Chondrocyte (in vitro differentiated cells): ENCODE measurements around the gene SCT. TPM values are rescaled to one million over a fixed set of nuclear protein-coding genes. Genes with fewer than 3 reads are reported as not detected.

Source experiments
- DNase-seq: peaks from one replicate; pipeline ENCODE4 v3.0.0; 2021; ENCODE audit warnings: mixed read lengths, low spot score
- H3K27ac Mint-ChIP-seq: one replicate; pipeline ENCODE4 v1.8.0; 2021; ENCODE audit warnings: mild to moderate bottlenecking, moderate library complexity, mixed read lengths; ENCODE audit not compliant: unreplicated experiment
- H3K27me3 Mint-ChIP-seq: 2 replicates; pipeline ENCODE4 v1.8.0; 2021; ENCODE audit warnings: low read depth, mixed read lengths
- H3K36me3 Mint-ChIP-seq: 2 replicates; pipeline ENCODE4 v1.8.0; 2021; ENCODE audit warnings: low read depth, mixed read lengths
- H3K4me1 Mint-ChIP-seq: 2 replicates; pipeline ENCODE4 v1.8.0; 2021; ENCODE audit warnings: low read depth, mild to moderate bottlenecking, mixed read lengths
- H3K4me3 Mint-ChIP-seq: one replicate; pipeline ENCODE4 v1.8.0; 2021; ENCODE audit warnings: mild to moderate bottlenecking, moderate library complexity, mixed read lengths; ENCODE audit not compliant: unreplicated experiment
- H3K9me3 Mint-ChIP-seq: 2 replicates; pipeline ENCODE4 v1.8.0; 2021; ENCODE audit warnings: low read depth, mixed read lengths
- total RNA-seq: library from RNA; stranded (reverse); gene quantifications from 3 replicates; pipeline ENCODE4 v1.2.1, GENCODE V29; 2021
- TF ChIP-seq, protein P1 (sequence below): fragments of 200-600 bp; sonication (generic); IDR thresholded peaks from 2 replicates; pipeline ENCODE4 v1.5.0; 2021; ENCODE audit warnings: antibody characterized with exemption, mild to moderate bottlenecking, moderate library complexity

The SCT gene
- total RNA-seq, 1 donor from 2014 or later, result 0.72 TPM

GRCh38 chr11:619628-620050 lies 7.3 kb downstream of the SCT start:
- Mint-ChIP-seq H3K36me3 (no peaks in the 10 kb centered on the region), H3K27ac (no peak overlapping the region), H3K4me3 (no peak overlapping the region), H3K4me1 (peaks cover 16% of the 10 kb centered on the region), H3K27me3 (no peaks in the 10 kb centered on the region), H3K9me3 (no peaks in the 10 kb centered on the region)
- TF ChIP-seq, protein P1, sequence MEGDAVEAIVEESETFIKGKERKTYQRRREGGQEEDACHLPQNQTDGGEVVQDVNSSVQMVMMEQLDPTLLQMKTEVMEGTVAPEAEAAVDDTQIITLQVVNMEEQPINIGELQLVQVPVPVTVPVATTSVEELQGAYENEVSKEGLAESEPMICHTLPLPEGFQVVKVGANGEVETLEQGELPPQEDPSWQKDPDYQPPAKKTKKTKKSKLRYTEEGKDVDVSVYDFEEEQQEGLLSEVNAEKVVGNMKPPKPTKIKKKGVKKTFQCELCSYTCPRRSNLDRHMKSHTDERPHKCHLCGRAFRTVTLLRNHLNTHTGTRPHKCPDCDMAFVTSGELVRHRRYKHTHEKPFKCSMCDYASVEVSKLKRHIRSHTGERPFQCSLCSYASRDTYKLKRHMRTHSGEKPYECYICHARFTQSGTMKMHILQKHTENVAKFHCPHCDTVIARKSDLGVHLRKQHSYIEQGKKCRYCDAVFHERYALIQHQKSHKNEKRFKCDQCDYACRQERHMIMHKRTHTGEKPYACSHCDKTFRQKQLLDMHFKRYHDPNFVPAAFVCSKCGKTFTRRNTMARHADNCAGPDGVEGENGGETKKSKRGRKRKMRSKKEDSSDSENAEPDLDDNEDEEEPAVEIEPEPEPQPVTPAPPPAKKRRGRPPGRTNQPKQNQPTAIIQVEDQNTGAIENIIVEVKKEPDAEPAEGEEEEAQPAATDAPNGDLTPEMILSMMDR, result no peak
- DNase-seq, result no peak

DNA sequence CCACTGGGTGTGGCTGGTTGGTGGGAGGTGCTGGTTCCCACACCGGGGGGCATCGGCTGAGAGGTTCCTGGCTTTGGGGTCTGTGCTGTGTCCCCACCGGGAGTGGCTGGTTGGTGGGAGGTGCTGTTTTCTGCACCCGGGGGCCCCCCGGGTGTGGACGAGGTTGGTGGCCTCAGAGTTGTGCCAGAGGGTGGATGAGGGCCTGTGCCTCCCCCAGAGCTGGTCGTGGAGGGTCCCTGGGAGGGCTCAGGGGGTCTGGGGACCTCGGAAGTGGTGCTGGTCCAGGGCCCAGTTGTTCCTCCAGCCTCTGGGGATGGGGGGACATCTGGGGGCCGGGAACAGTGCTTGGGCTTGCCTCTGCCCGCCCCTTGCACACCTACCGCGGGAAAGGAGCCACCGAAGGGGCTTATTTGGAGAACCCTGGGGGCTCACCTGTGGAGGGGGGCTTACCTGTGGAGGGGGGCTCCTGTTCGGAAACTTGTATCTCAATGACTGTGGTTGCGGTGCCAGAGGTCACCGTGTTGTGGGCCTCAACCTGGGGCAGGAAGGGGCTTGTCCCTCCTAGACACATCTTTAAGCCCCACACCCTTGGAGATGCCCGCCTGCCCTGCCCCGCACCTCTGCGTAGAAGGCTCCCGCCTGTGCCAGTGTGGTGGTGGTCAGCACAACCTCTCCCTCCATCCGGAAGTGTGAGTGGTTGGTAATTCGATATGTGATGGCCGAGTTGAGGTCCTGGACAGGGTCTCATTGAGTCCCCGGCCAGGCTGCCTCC lies 7.9 kb downstream of the SCT start:
- no peaks in the 10 kb centered on the region for H3K36me3 Mint-ChIP-seq
- H3K4me1 Mint-ChIP-seq, result peaks cover 22% of the 10 kb centered on the region
- H3K27ac Mint-ChIP-seq, result no peak overlapping the region
- TF ChIP-seq, protein P1, result no peak
- no peak for DNase-seq
- H3K27me3 Mint-ChIP-seq, result no peaks in the 10 kb centered on the region
- H3K9me3 Mint-ChIP-seq, result no peaks in the 10 kb centered on the region
- no peak overlapping the region for H3K4me3 Mint-ChIP-seq

DNA sequence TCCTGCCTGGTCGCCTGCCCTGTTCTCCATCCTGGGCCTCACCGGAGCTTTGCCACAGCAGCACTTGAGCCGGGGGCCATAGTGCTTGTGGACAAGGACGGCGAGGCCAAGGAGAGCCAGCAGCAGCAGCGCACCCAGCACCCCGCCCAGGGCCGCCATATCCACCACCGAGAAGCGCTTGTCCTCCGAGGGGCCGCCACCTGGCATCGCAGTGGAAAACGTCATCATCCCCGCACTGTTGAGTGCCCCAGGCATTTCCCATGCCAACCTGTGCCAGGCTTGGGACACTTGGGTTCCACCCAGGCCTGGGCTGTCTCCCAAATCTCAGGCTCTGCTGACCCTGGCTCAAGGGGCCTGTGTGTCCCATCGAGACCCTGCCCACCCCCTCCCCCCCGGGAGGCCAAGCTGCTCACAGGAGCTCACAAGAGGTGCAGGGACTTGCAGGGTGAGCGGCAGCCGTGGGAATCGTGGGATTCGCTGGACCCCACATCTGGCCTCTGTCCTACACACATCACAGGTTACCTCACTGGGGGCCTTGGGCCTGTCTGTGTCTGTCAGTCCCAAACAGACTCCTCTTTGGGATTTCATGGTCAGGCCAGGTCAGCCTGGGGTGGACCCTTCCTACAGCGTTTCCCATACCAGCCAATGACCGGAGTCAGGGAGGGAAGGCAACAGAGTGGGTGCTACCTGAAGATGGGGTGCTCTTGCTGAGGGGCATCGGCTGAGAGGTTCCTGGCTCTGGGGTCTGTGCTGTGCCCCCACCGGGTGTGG lies 8.9 kb downstream of the SCT start:
- no peaks in the 10 kb centered on the region for H3K27me3 Mint-ChIP-seq
- peaks cover 14% of the 10 kb centered on the region for H3K4me1 Mint-ChIP-seq
- no peaks in the 10 kb centered on the region for H3K36me3 Mint-ChIP-seq
- H3K27ac Mint-ChIP-seq, result no peak overlapping the region
- TF ChIP-seq, protein P1, result no peak
- no peak overlapping the region for H3K4me3 Mint-ChIP-seq
- DNase-seq, result no peak
- no peaks in the 10 kb centered on the region for H3K9me3 Mint-ChIP-seq

DNA sequence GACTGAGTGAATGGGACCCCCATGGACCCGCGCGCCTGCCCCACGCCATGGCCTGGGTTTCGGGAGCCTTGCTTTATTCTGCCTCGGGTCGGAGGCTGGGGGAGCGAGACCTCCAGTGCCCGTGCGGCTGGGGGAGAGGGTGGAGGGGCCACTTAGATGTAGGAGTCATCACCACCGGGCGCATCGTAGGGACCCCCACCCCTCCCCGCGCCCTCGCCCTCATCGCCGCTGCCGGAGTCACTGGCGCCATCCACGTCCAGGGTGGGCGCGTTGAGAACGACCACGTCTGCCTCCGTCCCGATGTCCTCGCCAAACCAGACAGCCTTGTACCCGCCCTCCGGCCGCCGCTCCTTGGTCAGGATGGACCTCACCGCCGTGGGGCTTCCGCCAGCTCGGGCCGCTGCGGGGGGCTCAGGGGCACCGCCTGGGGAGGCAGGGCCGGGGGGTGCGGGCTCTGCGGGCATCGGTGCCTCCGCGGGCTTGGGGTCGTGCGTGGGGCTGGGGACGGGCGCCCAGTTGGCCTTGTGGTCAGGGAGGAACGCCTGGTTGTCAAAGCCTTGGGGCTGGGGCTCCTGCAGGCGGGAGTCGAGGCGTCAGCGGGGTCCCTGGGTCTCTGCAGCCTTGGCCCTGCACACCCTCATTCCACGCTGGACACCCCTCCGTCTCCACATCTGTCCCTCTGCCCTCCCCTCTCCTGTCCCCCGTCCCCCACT lies 9.6 kb downstream of the SCT start:
- no peak overlapping the region for H3K27ac Mint-ChIP-seq
- H3K36me3 Mint-ChIP-seq, result no peaks in the 10 kb centered on the region
- TF ChIP-seq, protein P1, result no peak
- H3K4me1 Mint-ChIP-seq, result peaks cover 14% of the 10 kb centered on the region
- no peak for DNase-seq
- H3K9me3 Mint-ChIP-seq, result no peaks in the 10 kb centered on the region
- H3K27me3 Mint-ChIP-seq, result no peaks in the 10 kb centered on the region
- no peak overlapping the region for H3K4me3 Mint-ChIP-seq
